Peyer's patch (tissue), 4 donors: ENCODE results near the gene SLC39A1. TPM values are rescaled to one million over a fixed set of nuclear protein-coding genes. Genes with fewer than 3 reads are reported as not detected.

Experiments
- DNase-seq, 3 donors: peaks; one replicate each; pipeline ENCODE4 v3.0.0-alpha.2; 2017 to 2019
- H3K27ac ChIP-seq, 4 donors: fragments of 200-600 bp; sonication (generic); one replicate each; pipeline ENCODE4 v1.5.1; 2016 to 2019
- H3K27me3 ChIP-seq, 2 donors: fragments of 200-600 bp; sonication (generic); one replicate each; pipeline ENCODE4 v1.5.1; 2019
- H3K36me3 ChIP-seq, 3 donors: fragments of 200-600 bp; sonication (generic); one replicate each; pipeline ENCODE4 v1.5.1; 2016 to 2019
- H3K4me1 ChIP-seq, 4 donors: fragments of 200-600 bp; sonication (generic); one replicate each; pipeline ENCODE4 v1.5.1; 2016 to 2019
- H3K4me3 ChIP-seq, 4 donors: fragments of 200-600 bp; sonication (generic); 1 replicate in 3 of 4; 2 replicates in 1 of 4; pipeline ENCODE4 v1.5.1; 2016 to 2019; ENCODE audit warnings: mild to moderate bottlenecking in 1 of 4
- H3K9me3 ChIP-seq, 4 donors: fragments of 200-600 bp; sonication (generic); one replicate each; pipeline ENCODE4 v1.5.1; 2016 to 2019; ENCODE audit warnings: mild to moderate bottlenecking in 1 of 4
- CTCF ChIP-seq, 6 experiments: fragments of 450-650 bp in 4 of 6; fragments of 200-600 bp in 2 of 6; sonication (generic) in 1 of 6; IDR thresholded peaks; one replicate each; pipeline ENCODE4 v1.5.1; 2017 to 2019; ENCODE audit warnings: antibody characterized with exemption in 6 of 6, mild to moderate bottlenecking in 3 of 6, moderate library complexity in 1 of 6
- POLR2A ChIP-seq, 2 donors: fragments of 450-650 bp; IDR thresholded peaks; one replicate each; pipeline ENCODE4 v1.5.1; 2017; ENCODE audit warnings: antibody characterized with exemption in 2 of 2, mild to moderate bottlenecking in 2 of 2, moderate library complexity in 2 of 2
- total RNA-seq, 4 donors: library from RNA; depleted of rRNA; stranded (reverse); fragments of >200 nt; gene quantifications; one replicate each; pipeline ENCODE4 v1.1.0, GENCODE V29; 2016

The SLC39A1 gene
- total RNA-seq, 4 donors from 2014 or later: 20.6 to 73.0 (median 60.1) TPM

- H3K4me1 ChIP-seq: peaks cover 0 to 21% (median 2%) of the 10 kb centered on the region in 4 donors
- no peak overlapping the region for H3K27ac ChIP-seq
- no peak overlapping the region for H3K4me3 ChIP-seq
- peaks cover 0 to 12% (median 0%) of the 10 kb centered on the region in 3 donors for H3K36me3 ChIP-seq
- TF ChIP-seq POLR2A (IDR thresholded peaks at IDR 0.05): no peak
- no peak for TF ChIP-seq CTCF (IDR thresholded peaks at IDR 0.05)
- no peak for DNase-seq
- H3K27me3 ChIP-seq: no peaks in the 10 kb centered on the region
- no peaks in the 10 kb centered on the region for H3K9me3 ChIP-seq
Measured at GRCh38 chr1:153970346-153970745, 7.0 kb upstream of the SLC39A1 start.

GRCh38 chr1:153968972-153969371 is 5.6 kb upstream of the SLC39A1 start:
- peaks cover 0 to 30% (median 5%) of the 10 kb centered on the region in 4 donors for H3K4me1 ChIP-seq
- peaks cover 0 to under 1% (median 0%) of the 10 kb centered on the region in 3 donors for H3K36me3 ChIP-seq
- TF ChIP-seq CTCF (IDR thresholded peaks at IDR 0.05): no peak
- TF ChIP-seq POLR2A (IDR thresholded peaks at IDR 0.05): no peak
- no peak overlapping the region for H3K4me3 ChIP-seq
- no peaks in the 10 kb centered on the region for H3K9me3 ChIP-seq
- H3K27ac ChIP-seq: no peak overlapping the region
- H3K27me3 ChIP-seq: no peaks in the 10 kb centered on the region
- DNase-seq: no peak

GRCh38 chr1:153968408-153968807 is 5.1 kb upstream of the SLC39A1 start:
- no peak for DNase-seq
- H3K4me3 ChIP-seq: peak overlapping the region; percentile 51 to 82 (median 56)

GRCh38 chr1:153968000-153968363 is 4.6 kb upstream of the SLC39A1 start:
- H3K27ac ChIP-seq: peak overlapping the region; percentile 84 to 91 (median 87)
- DNase-seq: peak; percentile 43 to 74 (median 69)
- H3K4me1 ChIP-seq: peaks cover 0 to 31% (median 5%) of the 10 kb centered on the region in 4 donors
- TF ChIP-seq CTCF (IDR thresholded peaks at IDR 0.05): no peak
- TF ChIP-seq POLR2A (IDR thresholded peaks at IDR 0.05): peak in 1 of 2 donors; percentile 6
- no peaks in the 10 kb centered on the region for H3K9me3 ChIP-seq
- no peaks in the 10 kb centered on the region for H3K36me3 ChIP-seq
- H3K27me3 ChIP-seq: no peaks in the 10 kb centered on the region
- H3K4me3 ChIP-seq: peak overlapping the region; percentile 51 to 82 (median 56)

More at GRCh38 chr1:153968408-153968807, 5.1 kb upstream of the SLC39A1 start:
- TF ChIP-seq POLR2A (IDR thresholded peaks at IDR 0.05): no peak
- no peak for TF ChIP-seq CTCF (IDR thresholded peaks at IDR 0.05)
- no peaks in the 10 kb centered on the region for H3K27me3 ChIP-seq
- H3K4me1 ChIP-seq: peaks cover 0 to 31% (median 5%) of the 10 kb centered on the region in 4 donors
- no peaks in the 10 kb centered on the region for H3K9me3 ChIP-seq
- H3K36me3 ChIP-seq: no peaks in the 10 kb centered on the region
- peak overlapping the region; percentile 84 to 91 (median 87) for H3K27ac ChIP-seq

DNA sequence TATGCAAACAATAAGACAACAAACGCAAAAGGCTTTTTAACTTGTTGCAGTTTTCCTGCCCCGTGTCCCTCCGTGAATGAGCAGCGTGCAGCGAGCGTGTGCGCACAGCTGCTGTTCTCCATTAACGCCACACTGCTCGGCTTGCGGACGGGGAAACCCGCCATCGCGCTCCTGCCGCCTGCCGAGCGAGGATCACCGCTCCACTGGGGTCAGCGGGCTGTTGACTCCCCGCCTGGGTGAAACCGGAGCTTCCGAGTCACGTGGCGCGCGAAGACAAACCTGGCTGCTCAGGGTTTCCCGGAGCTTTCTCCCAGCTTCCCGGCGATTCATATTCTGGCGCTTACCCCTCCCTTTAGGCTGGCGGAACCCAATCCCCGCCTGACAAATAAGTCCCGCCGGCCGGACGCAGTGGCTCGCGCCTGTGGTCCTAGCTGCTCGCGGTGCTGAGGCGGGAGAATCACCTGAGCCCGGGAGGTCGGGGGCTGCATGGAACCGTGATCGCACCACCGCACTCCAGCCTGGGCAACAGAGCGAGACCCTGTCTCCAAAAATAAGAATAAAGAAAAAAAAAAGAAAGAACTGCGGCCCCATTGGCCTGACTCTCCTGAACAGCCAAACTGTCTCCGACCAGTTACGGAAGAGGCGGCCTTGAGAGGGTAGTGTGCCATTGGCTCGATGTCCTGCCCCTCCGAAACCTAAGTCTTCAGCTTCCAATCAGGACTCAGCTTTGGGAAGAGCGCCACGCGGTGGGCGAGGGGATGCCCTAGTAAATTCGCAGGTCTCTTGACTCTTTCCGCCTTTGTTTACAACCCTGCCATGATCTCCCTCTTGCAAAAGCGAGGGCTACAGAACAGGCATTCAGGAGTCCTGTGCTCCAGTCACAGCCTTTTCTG is 4.0 kb upstream of the SLC39A1 start, which contains the start of gene CREB3L4:
TSS of gene CREB3L4 (plus strand) at position 796 of the 893 bp plus-strand sequence. CDS start 624 bp downstream, outside the sequence.
- TF ChIP-seq POLR2A (IDR thresholded peaks at IDR 0.05): peak; percentile 81 to 85
- TF ChIP-seq CTCF (IDR thresholded peaks at IDR 0.05): peak; percentile 25 to 38 (median 28)
- no peaks in the 10 kb centered on the region for H3K27me3 ChIP-seq
- H3K4me1 ChIP-seq: peaks cover 0 to 37% (median 8%) of the 10 kb centered on the region in 4 donors
- peak within 1 kb of the TSS; percentile 84 to 91 (median 87) for H3K27ac ChIP-seq
- no peaks in the 10 kb centered on the region for H3K9me3 ChIP-seq
- peak; percentile 91 to 96 (median 92) for DNase-seq
- peak within 1 kb of the TSS; percentile 51 to 82 (median 56) for H3K4me3 ChIP-seq
- no peaks in the 10 kb centered on the region for H3K36me3 ChIP-seq
